CD4-positive, alpha-beta T cell treated with Interleukin-4 for 1 hour (primary cell): Measurements from ENCODE around the gene TRMT61A.

Experiments used
- DNase-seq, 2 donors: peaks; one replicate each; pipeline ENCODE4 v3.0.0-alpha.2; 2020 to 2022

TRMT61A gene

DNA sequence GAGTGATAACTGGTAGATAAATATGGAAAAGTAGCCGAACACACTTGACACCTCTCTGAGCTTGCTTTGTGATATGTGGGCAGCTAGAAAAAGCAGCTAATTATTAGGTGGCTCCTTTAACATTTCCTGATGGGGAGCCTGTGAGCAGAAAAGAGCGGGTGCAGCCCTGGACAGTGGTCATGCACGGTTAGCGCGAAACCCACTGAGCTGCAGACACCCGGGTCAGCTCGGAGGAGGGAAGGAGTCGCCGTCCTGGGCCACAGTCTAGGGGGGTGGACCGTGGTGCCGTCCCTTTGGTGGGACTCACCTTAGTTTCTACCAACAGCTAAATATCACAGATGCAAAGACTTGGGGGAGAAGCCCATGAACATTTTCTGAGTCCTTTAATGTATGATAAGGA is 40.4 kb downstream of the TRMT61A start:
- no peak for DNase-seq

DNA sequence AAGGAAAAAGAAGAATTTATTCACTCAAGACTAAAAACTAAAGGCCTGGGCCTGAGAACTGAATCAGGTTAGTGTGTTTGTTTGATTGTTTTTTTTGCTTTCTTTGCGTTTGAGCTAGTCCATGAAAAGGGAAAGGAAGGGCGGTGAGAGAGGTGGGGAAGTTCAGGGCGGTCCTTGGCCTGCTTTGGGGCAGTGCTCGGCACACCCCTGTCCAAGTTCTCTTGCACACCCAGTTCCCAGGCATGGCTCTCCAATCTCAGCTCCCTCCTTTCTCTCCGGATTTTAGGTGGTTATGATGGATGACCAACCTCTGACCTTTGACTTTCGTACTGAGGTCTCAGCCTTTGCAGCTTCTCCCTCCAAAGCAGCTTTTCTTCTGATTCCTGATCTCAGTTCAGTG is 45.1 kb downstream of the TRMT61A start:
- DNase-seq, result no peak

DNA sequence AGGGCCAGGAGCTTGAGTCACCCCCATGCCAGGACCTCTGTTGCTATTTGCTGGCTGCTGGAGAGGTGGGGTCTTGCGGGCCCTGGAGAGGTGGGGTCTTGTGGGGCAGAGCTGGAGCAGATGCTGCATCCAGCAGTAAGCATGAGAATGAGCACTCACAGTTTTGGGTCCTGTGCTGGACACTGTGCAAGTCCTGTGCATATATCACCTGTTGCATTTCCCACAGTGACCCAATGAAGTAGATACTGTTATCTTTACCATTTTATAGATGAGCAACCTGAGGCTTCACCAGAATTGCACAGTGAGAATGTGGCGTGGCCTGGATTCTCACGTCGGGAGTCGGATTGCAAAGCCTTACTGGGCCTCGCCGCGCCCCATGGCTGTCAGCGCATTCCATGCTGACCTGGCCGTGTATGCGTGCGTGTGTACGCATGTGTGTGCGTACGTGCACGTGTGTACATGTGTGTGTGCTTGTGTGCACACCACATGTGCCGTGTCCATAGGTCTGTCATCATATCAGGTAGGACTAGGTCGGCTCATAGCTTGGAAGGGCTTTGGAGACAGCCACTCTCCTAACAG is 45.8 kb downstream of the TRMT61A start:
- no peak for DNase-seq

DNA sequence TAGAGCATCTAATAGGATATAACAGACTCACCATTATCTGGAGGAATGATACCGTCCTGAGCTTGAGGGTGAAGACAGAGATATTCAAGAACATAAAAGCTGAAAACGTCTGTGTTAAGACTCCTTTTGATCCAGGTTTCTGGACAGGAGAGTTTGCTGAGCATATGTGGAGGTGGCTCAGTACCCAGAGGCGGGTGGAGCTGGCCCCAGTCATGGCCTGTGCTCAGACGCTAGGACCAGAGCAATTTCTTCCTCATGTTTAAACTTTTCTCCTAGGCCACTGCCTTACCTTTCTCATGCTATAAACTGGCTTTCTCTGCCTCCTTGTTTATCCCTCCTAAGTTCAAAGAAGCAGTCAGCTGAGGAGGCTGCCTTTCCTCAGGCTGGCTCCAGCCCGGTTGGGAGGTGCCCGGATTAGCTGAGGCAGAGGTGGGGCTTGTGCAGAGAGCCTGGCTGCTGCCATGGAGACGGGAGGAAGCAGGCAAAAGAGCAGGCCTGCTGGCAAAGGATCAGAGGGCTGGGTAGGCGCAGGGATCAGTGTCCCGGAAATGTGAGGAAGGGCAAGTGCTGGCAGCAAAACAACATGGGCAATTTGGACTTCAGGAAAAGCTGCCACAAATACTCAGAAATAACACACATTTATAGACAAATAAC is 47.5 kb downstream of the TRMT61A start:
- DNase-seq, result no peak

GRCh38 chr14:103578401-103579075 is 49.5 kb downstream of the TRMT61A start:
- DNase-seq, result no peak

- no peak for DNase-seq
These were observed 52.2 kb downstream of the TRMT61A start for GRCh38 chr14:103581206-103581605.

DNA sequence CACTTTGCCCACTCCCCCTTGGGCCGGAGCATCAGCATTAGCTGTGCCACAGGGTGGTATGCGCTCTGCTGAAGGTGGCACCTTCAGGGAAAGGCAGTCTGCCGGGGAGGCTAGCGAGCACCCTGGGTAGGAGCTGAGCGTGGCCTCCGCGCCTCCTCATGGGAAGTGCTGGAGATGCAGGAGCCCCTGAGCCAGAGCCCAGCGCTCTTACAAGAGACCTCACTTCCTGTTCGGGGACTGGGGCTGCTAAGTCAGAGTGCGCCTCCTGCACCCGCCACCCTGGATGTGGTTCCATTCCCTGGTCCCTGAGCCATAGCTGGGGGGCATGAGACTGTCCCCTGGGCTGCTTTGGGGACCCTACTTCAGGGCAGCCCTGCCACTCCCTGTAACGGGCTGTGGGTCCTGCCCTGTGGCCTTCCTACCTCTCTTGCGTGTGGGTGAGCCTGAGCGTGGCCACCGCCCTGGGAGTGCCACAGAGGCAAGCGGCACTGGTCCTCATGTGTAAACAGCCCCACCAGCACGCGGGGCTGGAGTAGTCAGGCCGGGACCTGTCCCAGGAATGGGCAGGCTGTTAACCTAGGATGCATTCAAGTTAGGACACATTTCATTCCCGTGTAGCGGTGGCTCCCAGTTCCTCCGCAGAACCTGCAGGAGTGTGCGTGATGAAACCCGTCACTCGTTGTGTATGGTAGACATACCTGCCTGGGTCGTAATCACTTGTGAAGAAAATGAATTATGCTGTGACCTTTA is 53.1 kb downstream of the TRMT61A start:
- no peak for DNase-seq

DNA sequence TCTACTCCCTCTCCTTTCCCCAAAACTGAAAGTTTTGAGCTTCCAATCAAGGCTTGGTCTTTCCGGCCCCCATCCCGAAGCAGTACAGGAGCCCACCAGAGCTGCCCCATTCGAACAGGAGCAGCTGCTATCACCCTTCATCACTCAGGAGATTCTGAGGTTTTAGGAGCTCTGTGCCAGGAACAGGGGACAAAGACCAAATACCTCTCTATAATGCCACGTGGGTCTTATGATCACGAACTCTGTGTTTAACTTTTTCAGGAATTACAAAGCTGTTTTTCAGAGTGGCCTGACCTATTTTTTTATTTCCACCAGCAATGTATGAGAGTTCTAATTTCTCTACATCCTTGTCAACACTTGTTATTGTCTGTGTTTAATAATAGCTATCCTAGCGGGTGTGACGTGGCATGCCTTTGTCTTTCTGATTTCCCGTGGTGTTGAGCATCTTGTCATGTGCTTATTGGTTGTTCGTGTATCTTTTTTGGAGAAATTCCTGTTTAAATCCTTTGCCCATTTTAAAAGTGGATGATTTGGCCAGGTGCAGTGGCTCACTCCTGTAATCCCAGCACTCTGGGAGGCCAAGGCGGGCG is 55.4 kb downstream of the TRMT61A start:
- DNase-seq, result no peak
